HL-60 (cell line): ENCODE measurements around the gene BABAM2.

Experiments used
- POLR2AphosphoS5 ChIP-seq: IDR thresholded peaks from 2 replicates; pipeline ENCODE4 v1.6.1; 2012; ENCODE audit warnings: low read depth
- TF ChIP-seq, protein P1 (sequence below): IDR thresholded peaks from one replicate; pipeline ENCODE4 v1.5.1; 2011; ENCODE audit warnings: low read length, control low read depth, inconsistent platforms; ENCODE audit not compliant: insufficient read depth

DNA sequence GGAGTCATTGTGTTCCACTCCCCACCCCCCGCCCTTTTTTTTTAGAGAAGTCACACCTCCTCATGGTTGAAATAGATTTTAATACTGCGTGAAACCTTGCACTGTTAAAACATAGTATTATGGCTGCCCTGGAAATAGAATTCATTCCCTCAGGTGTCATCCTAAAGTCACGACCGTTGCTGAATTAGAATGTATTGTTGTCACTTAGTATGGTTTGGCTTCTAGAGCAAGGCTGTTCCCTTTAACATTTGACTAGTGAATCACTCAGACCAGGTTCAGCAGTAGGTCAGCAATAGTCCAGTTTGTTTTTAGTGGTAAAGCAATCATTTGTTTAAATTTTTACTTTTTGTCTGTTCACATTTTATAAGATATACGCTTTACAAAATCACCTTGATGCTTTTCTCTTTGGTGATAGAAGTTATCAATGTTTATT, 1.2 kb downstream of the BABAM2 start:
- TF ChIP-seq, protein P1, sequence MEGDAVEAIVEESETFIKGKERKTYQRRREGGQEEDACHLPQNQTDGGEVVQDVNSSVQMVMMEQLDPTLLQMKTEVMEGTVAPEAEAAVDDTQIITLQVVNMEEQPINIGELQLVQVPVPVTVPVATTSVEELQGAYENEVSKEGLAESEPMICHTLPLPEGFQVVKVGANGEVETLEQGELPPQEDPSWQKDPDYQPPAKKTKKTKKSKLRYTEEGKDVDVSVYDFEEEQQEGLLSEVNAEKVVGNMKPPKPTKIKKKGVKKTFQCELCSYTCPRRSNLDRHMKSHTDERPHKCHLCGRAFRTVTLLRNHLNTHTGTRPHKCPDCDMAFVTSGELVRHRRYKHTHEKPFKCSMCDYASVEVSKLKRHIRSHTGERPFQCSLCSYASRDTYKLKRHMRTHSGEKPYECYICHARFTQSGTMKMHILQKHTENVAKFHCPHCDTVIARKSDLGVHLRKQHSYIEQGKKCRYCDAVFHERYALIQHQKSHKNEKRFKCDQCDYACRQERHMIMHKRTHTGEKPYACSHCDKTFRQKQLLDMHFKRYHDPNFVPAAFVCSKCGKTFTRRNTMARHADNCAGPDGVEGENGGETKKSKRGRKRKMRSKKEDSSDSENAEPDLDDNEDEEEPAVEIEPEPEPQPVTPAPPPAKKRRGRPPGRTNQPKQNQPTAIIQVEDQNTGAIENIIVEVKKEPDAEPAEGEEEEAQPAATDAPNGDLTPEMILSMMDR: no peak
- no peak for TF ChIP-seq POLR2AphosphoS5
